Endothelial cell (in vitro differentiated cells): Measurements from ENCODE around the gene C17orf50. TPM values are rescaled to one million over a fixed set of nuclear protein-coding genes. Genes with fewer than 3 reads are reported as not detected.
A peak's percentile ranks its signal among the peaks of the same experiment; 100 is the strongest.

Experiments
- DNase-seq: peaks from one replicate; pipeline ENCODE4 v3.0.0; 2021; ENCODE audit warnings: low spot score
- H3K27ac Mint-ChIP-seq: one replicate; pipeline ENCODE4 v1.8.0; 2021; ENCODE audit warnings: mixed read lengths, inconsistent platforms; ENCODE audit not compliant: unreplicated experiment
- H3K27me3 Mint-ChIP-seq: one replicate; pipeline ENCODE4 v1.8.0; 2021; ENCODE audit warnings: mild to moderate bottlenecking, moderate library complexity, mixed read lengths, inconsistent platforms; ENCODE audit not compliant: unreplicated experiment
- H3K36me3 Mint-ChIP-seq: one replicate; pipeline ENCODE4 v1.8.0; 2021; ENCODE audit warnings: mild to moderate bottlenecking, low read depth, mixed read lengths, inconsistent platforms; ENCODE audit not compliant: unreplicated experiment
- H3K4me1 Mint-ChIP-seq: one replicate; pipeline ENCODE4 v1.8.0; 2021; ENCODE audit warnings: mild to moderate bottlenecking, mixed read lengths, inconsistent platforms; ENCODE audit not compliant: unreplicated experiment
- H3K4me3 Mint-ChIP-seq: one replicate; pipeline ENCODE4 v1.8.0; 2021; ENCODE audit warnings: mild to moderate bottlenecking, mixed read lengths, inconsistent platforms; ENCODE audit not compliant: unreplicated experiment
- H3K9me3 Mint-ChIP-seq: one replicate; pipeline ENCODE4 v1.8.0; 2021; ENCODE audit warnings: mixed read lengths, inconsistent platforms; ENCODE audit not compliant: unreplicated experiment
- total RNA-seq: library from RNA; stranded (reverse); fragmentation: NEBNext Ultra II Directional; extraction: Animal tissue kit (Norgen Biotek cat#: 25700); gene quantifications from one replicate; pipeline ENCODE4 v1.2.1, GENCODE V29; 2021; ENCODE audit not compliant: unreplicated experiment
- TF ChIP-seq, protein P1 (sequence below): fragments of 200-600 bp; sonication (generic); IDR thresholded peaks from one replicate; pipeline ENCODE4 v1.5.0; 2021; ENCODE audit warnings: antibody characterized with exemption; ENCODE audit not compliant: unreplicated experiment

Gene C17orf50
- total RNA-seq, 1 donor from 2014 or later: 0.90 TPM

DNA sequence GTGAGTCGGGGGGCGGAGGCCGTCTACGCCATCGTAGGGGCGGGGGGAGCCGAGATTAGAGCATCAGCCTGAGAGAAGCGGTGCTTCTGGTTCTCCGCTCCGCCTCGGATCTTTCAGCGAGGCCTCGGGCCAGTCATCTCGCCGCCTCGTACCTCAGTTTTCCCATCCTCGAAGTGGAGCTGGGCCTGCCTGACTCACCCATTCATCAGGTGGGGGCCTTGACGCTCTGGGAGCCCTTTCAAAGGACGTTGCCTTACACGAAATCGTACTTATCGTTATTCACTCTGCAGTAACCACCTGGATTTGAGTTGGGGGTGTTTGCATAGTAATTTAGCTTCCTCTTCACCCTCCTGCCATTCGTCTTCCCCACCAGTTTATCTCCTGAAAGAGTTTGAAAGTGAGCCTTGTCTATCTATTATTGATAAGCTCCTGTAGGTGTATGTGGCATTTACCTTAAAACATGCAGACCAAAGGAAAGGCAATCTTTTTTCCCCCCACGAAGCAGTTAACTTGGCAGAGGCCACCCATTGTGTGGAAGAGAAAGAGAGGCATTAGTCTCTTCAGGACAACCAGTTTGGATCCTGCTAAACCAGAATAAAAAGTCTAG lies 49.3 kb downstream of the C17orf50 start:
- peak overlapping the region; percentile 96 for H3K4me3 Mint-ChIP-seq
- peaks cover 2% of the 10 kb centered on the region for H3K27me3 Mint-ChIP-seq
- no peak for DNase-seq
- peak overlapping the region; percentile 72 for H3K27ac Mint-ChIP-seq
- H3K36me3 Mint-ChIP-seq: no peaks in the 10 kb centered on the region
- H3K4me1 Mint-ChIP-seq: peaks cover 39% of the 10 kb centered on the region
- TF ChIP-seq, protein P1, sequence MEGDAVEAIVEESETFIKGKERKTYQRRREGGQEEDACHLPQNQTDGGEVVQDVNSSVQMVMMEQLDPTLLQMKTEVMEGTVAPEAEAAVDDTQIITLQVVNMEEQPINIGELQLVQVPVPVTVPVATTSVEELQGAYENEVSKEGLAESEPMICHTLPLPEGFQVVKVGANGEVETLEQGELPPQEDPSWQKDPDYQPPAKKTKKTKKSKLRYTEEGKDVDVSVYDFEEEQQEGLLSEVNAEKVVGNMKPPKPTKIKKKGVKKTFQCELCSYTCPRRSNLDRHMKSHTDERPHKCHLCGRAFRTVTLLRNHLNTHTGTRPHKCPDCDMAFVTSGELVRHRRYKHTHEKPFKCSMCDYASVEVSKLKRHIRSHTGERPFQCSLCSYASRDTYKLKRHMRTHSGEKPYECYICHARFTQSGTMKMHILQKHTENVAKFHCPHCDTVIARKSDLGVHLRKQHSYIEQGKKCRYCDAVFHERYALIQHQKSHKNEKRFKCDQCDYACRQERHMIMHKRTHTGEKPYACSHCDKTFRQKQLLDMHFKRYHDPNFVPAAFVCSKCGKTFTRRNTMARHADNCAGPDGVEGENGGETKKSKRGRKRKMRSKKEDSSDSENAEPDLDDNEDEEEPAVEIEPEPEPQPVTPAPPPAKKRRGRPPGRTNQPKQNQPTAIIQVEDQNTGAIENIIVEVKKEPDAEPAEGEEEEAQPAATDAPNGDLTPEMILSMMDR: no peak
- H3K9me3 Mint-ChIP-seq: no peaks in the 10 kb centered on the region

DNA sequence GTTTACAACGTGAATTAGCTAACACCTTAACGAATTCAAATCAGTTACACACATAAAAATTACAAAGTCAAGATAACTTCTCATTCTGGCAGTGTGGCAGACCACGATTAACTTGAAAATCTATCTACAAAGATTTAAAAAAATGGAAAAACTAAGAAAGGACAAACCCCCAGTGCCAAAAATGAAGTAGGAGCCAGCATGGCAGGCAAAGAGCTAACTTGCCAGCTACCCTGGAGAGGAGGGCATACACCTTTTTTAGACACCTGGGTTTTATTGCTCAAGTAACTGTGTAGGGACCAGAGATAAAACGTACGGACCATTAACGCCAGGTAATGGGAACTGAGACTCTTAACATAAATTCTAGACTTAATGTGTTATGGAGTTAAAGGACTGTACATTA lies 51.1 kb downstream of the C17orf50 start:
- H3K27ac Mint-ChIP-seq: no peak overlapping the region
- no peaks in the 10 kb centered on the region for H3K9me3 Mint-ChIP-seq
- DNase-seq: no peak
- TF ChIP-seq, protein P1: no peak
- H3K4me3 Mint-ChIP-seq: no peak overlapping the region
- peaks cover 37% of the 10 kb centered on the region for H3K4me1 Mint-ChIP-seq
- H3K36me3 Mint-ChIP-seq: no peaks in the 10 kb centered on the region
- peaks cover 2% of the 10 kb centered on the region for H3K27me3 Mint-ChIP-seq

DNA sequence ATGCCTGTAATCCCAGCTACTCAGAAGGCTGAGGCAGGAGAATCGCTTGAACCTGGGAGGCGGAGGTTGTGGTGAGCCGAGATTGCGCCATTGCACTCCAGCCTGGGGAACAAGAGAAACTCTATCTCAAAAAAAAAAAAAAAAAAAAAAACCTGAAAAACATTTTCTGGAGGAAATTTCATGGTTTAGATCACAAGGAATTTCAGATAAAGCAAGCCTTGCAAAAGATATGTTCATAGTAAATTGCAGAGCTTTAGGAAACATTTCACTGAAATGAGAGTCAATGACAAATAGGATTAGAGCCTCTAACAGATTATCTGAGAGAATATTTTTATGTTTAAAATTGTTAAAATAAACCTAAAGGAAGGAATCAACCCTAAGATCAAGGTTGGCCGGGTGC lies 51.8 kb downstream of the C17orf50 start:
- DNase-seq: no peak
- Mint-ChIP-seq H3K9me3 (no peaks in the 10 kb centered on the region), H3K4me1 (peaks cover 31% of the 10 kb centered on the region), H3K27ac (no peak overlapping the region), H3K4me3 (no peak overlapping the region), H3K27me3 (peaks cover 2% of the 10 kb centered on the region), H3K36me3 (no peaks in the 10 kb centered on the region)
- TF ChIP-seq, protein P1: no peak

Other genes with a start within 250 kb of the C17orf50 start
- not detected for gene SLFN12L, start 223.2 kb upstream of the C17orf50 start, total RNA-seq
- 0.95 TPM for gene SLFN14, start 200.1 kb upstream of the C17orf50 start, total RNA-seq
- gene PEX12, start 182.3 kb upstream of the C17orf50 start, total RNA-seq: 4.4 TPM
- gene AP2B1, start 173.6 kb upstream of the C17orf50 start, total RNA-seq: 330 TPM
- 1.7 TPM for gene RASL10B, start 29.2 kb upstream of the C17orf50 start, total RNA-seq
- 0.10 TPM for gene GAS2L2, start 7.6 kb upstream of the C17orf50 start, total RNA-seq
- gene MMP28, start 34.8 kb downstream of the C17orf50 start, total RNA-seq: 10.6 TPM
- 188 TPM for gene TAF15, start 48.6 kb downstream of the C17orf50 start, total RNA-seq
- not detected for gene HEATR9, start 108.0 kb downstream of the C17orf50 start, total RNA-seq
- not detected for gene CCL5, start 119.5 kb downstream of the C17orf50 start, total RNA-seq
- gene RDM1, start 169.9 kb downstream of the C17orf50 start, total RNA-seq: 0.67 TPM
- gene LYZL6, start 182.8 kb downstream of the C17orf50 start, total RNA-seq: not detected
- gene CCL16, start 220.6 kb downstream of the C17orf50 start, total RNA-seq: not detected
- not detected for gene CCL14, start 225.8 kb downstream of the C17orf50 start, total RNA-seq
- gene CCL15, start 240.7 kb downstream of the C17orf50 start, total RNA-seq: not detected